Transverse colon (tissue), 4 donors: ENCODE results near the gene PDIA5.

Experiments used
- CTCF ChIP-seq, 5 experiments: fragments of 200-600 bp in 3 of 5; fragments of 450-650 bp in 2 of 5; sonication (generic) in 3 of 5; IDR thresholded peaks; 1 replicate in 2 of 5; 2 replicates in 3 of 5; pipeline ENCODE4 v1.5.1; 2016 to 2017; ENCODE audit warnings: antibody characterized with exemption in 5 of 5, inconsistent platforms in 3 of 5, mild to moderate bottlenecking in 2 of 5, moderate library complexity in 1 of 5
- POLR2AphosphoS5 ChIP-seq, 3 donors: sonication (generic); formaldehyde crosslinking; IDR thresholded peaks; one replicate each; pipeline ENCODE4 v1.6.1; 2016; ENCODE audit warnings: antibody characterized with exemption in 3 of 3

DNA sequence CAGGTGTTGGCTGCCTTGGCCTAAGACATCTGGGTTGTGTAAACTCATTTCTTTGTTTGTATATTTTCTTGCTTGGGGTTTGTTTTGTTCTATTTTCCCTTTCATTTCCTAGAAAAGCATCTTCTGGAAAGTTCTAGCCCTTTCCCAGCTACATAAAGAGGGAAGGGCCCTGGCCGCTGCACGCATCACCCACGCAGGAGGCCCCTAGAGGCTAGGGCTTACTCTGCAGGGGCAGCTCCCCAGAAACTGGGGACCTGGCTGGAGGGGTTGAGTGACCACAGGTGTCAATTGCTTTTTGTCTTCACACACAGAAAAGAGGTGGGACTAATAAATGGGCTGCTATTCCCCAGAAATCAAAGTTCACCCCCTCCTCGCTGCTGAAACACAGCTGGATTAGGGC lies 52.6 kb downstream of the PDIA5 start:
- TF ChIP-seq CTCF (IDR thresholded peaks at IDR 0.05), result no peak
- TF ChIP-seq POLR2AphosphoS5 (IDR thresholded peaks at IDR 0.05), result no peak
